Aorta (tissue), 5 donors: ENCODE measurements around the gene PPP4R3A. TPM values are rescaled to one million over a fixed set of nuclear protein-coding genes. Genes with fewer than 3 reads are reported as not detected.
"Not testable (repeated sequence)": the region's sequence is repeated elsewhere in the genome, so short reads cannot be mapped to it uniquely, and the experiment has no call there.

Experiments
- ATAC-seq: fragments of 200-7000 bp; cut with Tn5 transposase; one replicate; pipeline ENCODE4 v1.9.1; 2022; ENCODE audit warnings: moderate library complexity; ENCODE audit not compliant: low FRiP score
- DNase-seq, 2 donors: peaks; one replicate each; pipeline ENCODE4 v3.0.0-alpha.2; 2020
- H3K27ac ChIP-seq, 2 donors: one replicate each; pipeline ENCODE4 v1.5.1; 2013; ENCODE audit warnings: low read length in 2 of 2, mild to moderate bottlenecking in 2 of 2, moderate library complexity in 2 of 2, control low read depth in 1 of 2, inconsistent platforms in 1 of 2, low read depth in 1 of 2
- H3K27me3 ChIP-seq, 2 donors: one replicate each; pipeline ENCODE4 v1.6.1; 2013; ENCODE audit warnings: control low read depth in 1 of 2, low read length in 1 of 2, mild to moderate bottlenecking in 1 of 2, moderate library complexity in 1 of 2; ENCODE audit not compliant: insufficient read depth in 2 of 2, control insufficient read depth in 1 of 2
- H3K36me3 ChIP-seq, 2 donors: one replicate each; pipeline ENCODE4 v1.6.1; 2013; ENCODE audit warnings: control low read depth in 1 of 2, low read length in 1 of 2, mild to moderate bottlenecking in 1 of 2; ENCODE audit not compliant: insufficient read depth in 2 of 2, control insufficient read depth in 1 of 2
- H3K4me1 ChIP-seq, 2 donors: one replicate each; pipeline ENCODE4 v1.6.1; 2013; ENCODE audit warnings: low read length in 2 of 2, control low read depth in 1 of 2, mild to moderate bottlenecking in 1 of 2, moderate library complexity in 1 of 2; ENCODE audit not compliant: insufficient read depth in 2 of 2, control insufficient read depth in 1 of 2
- H3K4me3 ChIP-seq, 2 donors: one replicate each; pipeline ENCODE4 v1.5.1; 2013; ENCODE audit warnings: low read length in 2 of 2, control low read depth in 1 of 2, mild to moderate bottlenecking in 1 of 2
- H3K9me3 ChIP-seq: one replicate; pipeline ENCODE4 v1.6.1; 2013; ENCODE audit warnings: mild to moderate bottlenecking, low read length; ENCODE audit not compliant: control insufficient read depth
- WGBS, 2 donors: extraction: QIAGEN DNeasy Blood & Tissue Kit; methylation state at CpG; one replicate each; pipeline ENCODE4 v1.1.7; 2013; 5-methylcytosine and 5-hydroxymethylcytosine counted together
- intact Hi-C, 2 donors: fragments of 100-400 bp; cut with DNase I; formaldehyde crosslinking; loops; one replicate each; pipeline versions ENCODE4 v1.14.2 to v1.15.0; 2022
- polyA plus RNA-seq, 2 donors: library from polyadenylated mRNA; stranded (reverse); fragments of 200-250 nt; gene quantifications; one replicate each; pipeline ENCODE4 v1.2.3, GENCODE V29; 2013
- total RNA-seq, 2 donors: library from RNA; stranded (reverse); fragmentation: NEBNext Ultra II Directional; extraction: Animal tissue kit (Norgen Biotek cat#: 25700); gene quantifications; one replicate each; pipeline ENCODE4 v1.2.1, GENCODE V29; 2021
- donor health status: healthy with polysubstance abuse.
- donor health status: Bipolar disorder and iron deficiency.
- donor health status: DM: no; HTN: no; CAD: no.
- donor health status: DM: no; HTN: no; CAD: no.
- donor health status: DM: yes; HTN: yes; CAD: no.

PPP4R3A gene
- total and polyA plus RNA-seq, 4 donors = 37.7 to 75.4 (median 55.0) TPM

- intact Hi-C loops = no loop called here
- DNase-seq (no peak), ATAC-seq (no peak)
- Histone ChIP-seq H3K9me3 (no peaks in the 10 kb centered on the region), H3K4me3 (no peak overlapping the region), H3K27ac (no peak overlapping the region), H3K27me3 (no peaks in the 10 kb centered on the region), H3K36me3 (peaks cover 3 to 8% of the 10 kb centered on the region in 2 donors), H3K4me1 (no peaks in the 10 kb centered on the region)
- WGBS, 2 donors = 80 to 82% methylated on average over 5 of the region's 5 CpGs
Observed at GRCh38 chr14:91458612-91459011, 51.5 kb downstream of the PPP4R3A start.

- H3K4me3 ChIP-seq = no peak overlapping the region
- H3K9me3 ChIP-seq = no peaks in the 10 kb centered on the region
- no peak overlapping the region for H3K27ac ChIP-seq
- no peaks in the 10 kb centered on the region for H3K27me3 ChIP-seq
- H3K36me3 ChIP-seq = peaks cover 2 to 7% of the 10 kb centered on the region in 2 donors
- no peaks in the 10 kb centered on the region for H3K4me1 ChIP-seq
- intact Hi-C loops = no loop called here
- DNase-seq = no peak
- 91 to 95% methylated on average over 1 of the region's 1 CpG for WGBS, 2 donors
- no peak for ATAC-seq
Observed at GRCh38 chr14:91456283-91456682, 53.8 kb downstream of the PPP4R3A start.

- no peak for ATAC-seq
- 90 to 94% methylated on average over 3 of the region's 3 CpGs for WGBS, 2 donors
- peaks cover 0 to 5% of the 10 kb centered on the region in 2 donors for H3K36me3 ChIP-seq
Observed at GRCh38 chr14:91454580-91454979, 55.5 kb downstream of the PPP4R3A start.

GRCh38 chr14:91454155-91454554 is 56.0 kb downstream of the PPP4R3A start:
- Histone ChIP-seq H3K9me3 (no peaks in the 10 kb centered on the region), H3K4me1 (no peaks in the 10 kb centered on the region), H3K4me3 (no peak overlapping the region), H3K27me3 (no peaks in the 10 kb centered on the region), H3K36me3 (peaks cover 0 to 5% of the 10 kb centered on the region in 2 donors), H3K27ac (no peak overlapping the region)
- no peak for DNase-seq
- no peak for ATAC-seq
- intact Hi-C loops = no loop called here

More at GRCh38 chr14:91454580-91454979, 55.5 kb downstream of the PPP4R3A start:
- Histone ChIP-seq H3K4me1 (no peaks in the 10 kb centered on the region), H3K4me3 (no peak overlapping the region), H3K9me3 (no peaks in the 10 kb centered on the region), H3K27ac (no peak overlapping the region), H3K27me3 (no peaks in the 10 kb centered on the region)
- DNase-seq = no peak
- intact Hi-C loops = no loop called here

- DNase-seq = no peak
- 83 to 85% methylated on average over 5 of the region's 5 CpGs for WGBS, 2 donors
- Histone ChIP-seq H3K4me1 (no peaks in the 10 kb centered on the region), H3K36me3 (peaks cover 0 to 5% of the 10 kb centered on the region in 2 donors), H3K27ac (no peak overlapping the region), H3K9me3 (no peaks in the 10 kb centered on the region), H3K4me3 (no peak overlapping the region), H3K27me3 (no peaks in the 10 kb centered on the region)
- ATAC-seq = no peak
- intact Hi-C loops = no loop called here
Observed at GRCh38 chr14:91453744-91454143, 56.4 kb downstream of the PPP4R3A start.

GRCh38 chr14:91444335-91445020 is 65.6 kb downstream of the PPP4R3A start:
- ATAC-seq (no peak), DNase-seq (no peak)
- intact Hi-C loops = no loop called here
- no peaks in the 10 kb centered on the region for H3K27me3 ChIP-seq
- H3K4me1 ChIP-seq = no peaks in the 10 kb centered on the region
- no peak overlapping the region for H3K27ac ChIP-seq
- WGBS, 2 donors = 84 to 88% methylated on average over 6 of the region's 6 CpGs
- H3K4me3 ChIP-seq = no peak overlapping the region
- H3K9me3 ChIP-seq = no peaks in the 10 kb centered on the region
- H3K36me3 ChIP-seq = no peaks in the 10 kb centered on the region

GRCh38 chr14:91439345-91439744 is 70.8 kb downstream of the PPP4R3A start:
- ATAC-seq (no peak), DNase-seq (no peak)
- intact Hi-C loops = no loop called here
- Histone ChIP-seq H3K27me3 (no peaks in the 10 kb centered on the region), H3K36me3 (no peaks in the 10 kb centered on the region), H3K4me1 (no peaks in the 10 kb centered on the region), H3K4me3 (no peak overlapping the region), H3K9me3 (no peaks in the 10 kb centered on the region), H3K27ac (no peak overlapping the region)
- WGBS, 2 donors = 86 to 100% methylated on average over 1 of the region's 1 CpG

- no peaks in the 10 kb centered on the region for H3K4me1 ChIP-seq
Observed at GRCh38 chr14:91438845-91439244, 71.3 kb downstream of the PPP4R3A start.

GRCh38 chr14:91436266-91436665 is 73.8 kb downstream of the PPP4R3A start:
- H3K9me3 ChIP-seq, intact Hi-C loops, H3K27ac ChIP-seq, ATAC-seq, H3K4me3 ChIP-seq, H3K36me3 ChIP-seq, DNase-seq, H3K4me1 ChIP-seq, H3K27me3 ChIP-seq: not testable (repeated sequence)
- 79% methylated on average over 16 of the region's 16 CpGs for WGBS, 2 donors

More at GRCh38 chr14:91438845-91439244, 71.3 kb downstream of the PPP4R3A start:
- intact Hi-C loops = no loop called here
- DNase-seq (no peak), ATAC-seq (no peak)
- Histone ChIP-seq H3K27me3 (no peaks in the 10 kb centered on the region), H3K27ac (no peak overlapping the region), H3K9me3 (no peaks in the 10 kb centered on the region), H3K4me3 (no peak overlapping the region), H3K36me3 (no peaks in the 10 kb centered on the region)
